K562 treated with DMSO at 1 percent for 48 hours (cell line): ENCODE results near the gene APOC3. TPM values are rescaled to one million over a fixed set of nuclear protein-coding genes. Genes with fewer than 3 reads are reported as not detected.

Source experiments
- total RNA-seq: library from RNA; unstranded; fragments of 300-600 nt; gene quantifications from 2 replicates; pipeline ENCODE4 v1.2.3, GENCODE V29; 2022; ENCODE audit warnings: low replicate concordance; ENCODE audit errors: extremely low read depth

Gene APOC3
- not detected in 2 replicates for total RNA-seq

GRCh38 chr11:116829525-116830183 is at the start of gene APOC3:
APOC3 (plus strand) TSS chr11:116829907; CDS start chr11:116830583, 676 bp downstream.

DNA sequence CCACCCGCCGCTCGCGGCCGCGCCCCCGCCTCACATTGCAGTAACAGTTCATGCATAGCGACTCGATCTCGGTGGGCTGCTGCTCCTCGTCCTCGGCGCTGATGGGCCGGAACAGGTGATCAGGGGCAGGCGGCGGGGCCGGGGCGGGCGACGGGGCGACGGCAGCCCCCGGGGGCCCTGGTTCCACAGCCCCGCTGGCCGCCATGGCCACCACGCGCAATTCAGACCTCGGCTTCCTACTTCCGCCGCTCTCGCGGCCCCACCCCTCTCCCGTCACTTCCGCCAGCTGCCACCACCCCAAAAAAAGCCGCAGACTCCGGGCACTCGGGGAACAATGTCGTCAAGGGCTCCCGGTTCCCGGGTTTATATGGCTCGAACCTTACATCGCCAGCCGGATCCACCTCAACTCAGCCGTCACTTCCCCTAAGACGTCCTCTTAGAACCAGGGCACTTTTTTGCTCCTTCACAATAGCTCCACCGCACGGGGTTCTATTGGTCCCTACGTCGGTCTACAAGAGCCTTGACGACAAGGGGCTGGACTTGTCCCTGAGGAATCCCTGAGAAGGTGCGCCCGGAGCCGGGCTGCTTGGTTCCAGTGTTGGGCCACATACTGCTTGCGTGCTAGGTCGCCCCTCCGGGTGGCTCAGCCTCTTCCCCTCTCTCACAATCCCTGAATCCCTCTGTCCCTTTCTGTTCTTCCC is 41.8 kb upstream of the APOC3 start, which contains the start of gene ZPR1:
Gene ZPR1 (minus strand): TSS at position 238 of the 701 bp plus-strand sequence. CDS start 33 bp downstream, at position 205.

DNA sequence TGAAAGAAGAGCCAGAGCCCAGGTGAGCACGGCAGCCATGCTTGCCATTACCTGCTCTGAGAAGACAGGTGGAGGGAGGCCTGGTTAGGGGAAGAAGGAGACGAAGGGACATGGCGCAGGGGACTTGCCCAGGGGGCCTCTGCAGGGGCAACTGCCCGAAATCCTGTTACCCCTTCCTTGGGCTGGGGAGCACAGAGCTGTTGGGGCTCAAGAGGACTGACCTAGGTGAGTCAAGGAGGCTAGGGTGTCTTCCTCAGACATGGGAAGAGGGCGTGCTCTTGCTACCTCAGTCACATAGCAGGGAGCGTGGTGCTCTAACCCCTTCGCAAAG is 37.9 kb upstream of the APOC3 start, which contains the start of gene APOA5:
Gene APOA5 (minus strand): TSS at position 67 of the 331 bp plus-strand sequence. CDS start 19 bp downstream, at position 48.

GRCh38 chr11:116823031-116823843 is 6.5 kb upstream of the APOC3 start, which contains the start of gene APOA4:
APOA4 (minus strand) TSS chr11:116823304; CDS start chr11:116823191, 113 bp downstream.

DNA sequence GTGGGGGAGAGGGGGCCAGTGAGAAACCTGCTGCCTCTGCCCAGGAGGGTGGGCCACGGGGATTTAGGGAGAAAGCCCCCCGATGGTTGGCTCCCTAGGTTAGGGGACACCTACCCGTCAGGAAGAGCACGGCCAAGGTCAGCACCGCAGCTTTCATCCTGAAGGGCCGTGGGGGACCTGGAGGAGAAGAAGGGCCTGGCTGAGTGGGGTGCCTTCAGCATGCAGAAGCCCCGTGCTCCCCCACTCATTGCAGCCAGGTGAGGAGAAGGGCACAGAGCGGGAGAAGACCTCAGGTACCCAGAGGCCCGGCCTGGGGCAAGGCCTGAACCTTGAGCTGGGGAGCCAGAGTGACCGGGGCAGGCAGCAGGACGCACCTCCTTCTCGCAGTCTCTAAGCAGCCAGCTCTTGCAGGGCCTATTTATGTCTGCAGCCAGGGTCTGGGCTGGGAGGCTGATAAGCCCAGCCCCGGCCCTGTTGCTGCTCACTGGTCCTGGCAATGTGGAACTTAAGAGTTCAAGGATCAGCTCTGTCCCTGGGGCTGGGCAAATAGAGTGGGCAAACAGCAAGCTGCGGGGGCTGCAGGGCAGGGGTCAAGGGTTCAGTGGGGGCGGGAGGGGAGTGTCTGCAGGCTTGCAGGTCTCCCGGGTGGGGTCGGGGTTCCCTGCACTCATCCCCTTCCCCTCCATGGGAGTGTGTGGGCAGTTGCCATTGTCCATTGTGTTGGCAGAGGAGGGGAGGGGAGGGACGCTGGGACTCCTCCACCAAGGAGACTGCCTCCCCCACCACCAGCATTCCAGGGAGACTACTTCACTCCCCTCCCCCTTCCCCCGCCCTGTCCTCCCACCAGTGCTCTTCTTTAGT is 7.8 kb downstream of the APOC3 start, which contains the start of gene APOA1:
Gene APOA1 (minus strand): TSS at position 392 of the 861 bp plus-strand sequence. CDS start 235 bp downstream, at position 157.

Other genes with a start within 250 kb of the APOC3 start
- gene BUD13, start 56.9 kb upstream of the APOC3 start, total RNA-seq = not detected in 2 replicates
- gene ZPR1, start 41.9 kb upstream of the APOC3 start, total RNA-seq = not detected in 2 replicates
- not detected in 2 replicates for gene APOA5, start 38.0 kb upstream of the APOC3 start, total RNA-seq
- not detected in 2 replicates for gene APOA4, start 6.6 kb upstream of the APOC3 start, total RNA-seq
- not detected in 2 replicates for gene APOA1, start 7.7 kb downstream of the APOC3 start, total RNA-seq